ENCODE data around the gene TEKT5.

DNA sequence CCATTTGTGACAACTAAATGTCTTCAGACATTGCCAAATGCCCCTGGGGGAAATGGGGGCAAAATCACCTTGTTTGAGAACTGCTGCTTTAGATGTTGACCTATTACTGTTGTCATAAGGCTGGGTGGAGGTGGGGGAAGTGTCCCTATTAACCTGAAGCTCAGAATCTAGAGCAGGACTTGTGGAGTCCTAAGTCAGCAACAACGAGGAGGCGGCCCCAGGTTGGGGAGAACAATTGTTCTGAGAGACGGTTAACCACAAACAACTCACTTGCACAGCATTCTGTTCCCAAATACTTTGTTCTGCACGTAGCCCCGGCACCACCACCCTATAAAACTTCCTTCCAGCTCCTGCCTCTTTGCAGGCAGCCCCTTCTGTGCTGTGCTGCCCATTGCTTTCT lies 32.5 kb downstream of the TEKT5 start:
- no peak for TF ChIP-seq CTCF (IDR thresholded peaks at IDR 0.05; ENCODE audit: low read depth, low read length, missing input control)
- TF ChIP-seq EGR1 (IDR thresholded peaks at IDR 0.05; ENCODE audit: low read depth in 2 of 2), result no peak
- TF ChIP-seq TAF1 (conservative IDR thresholded peaks at IDR 0.05), result no peak
- TF ChIP-seq, protein P1, sequence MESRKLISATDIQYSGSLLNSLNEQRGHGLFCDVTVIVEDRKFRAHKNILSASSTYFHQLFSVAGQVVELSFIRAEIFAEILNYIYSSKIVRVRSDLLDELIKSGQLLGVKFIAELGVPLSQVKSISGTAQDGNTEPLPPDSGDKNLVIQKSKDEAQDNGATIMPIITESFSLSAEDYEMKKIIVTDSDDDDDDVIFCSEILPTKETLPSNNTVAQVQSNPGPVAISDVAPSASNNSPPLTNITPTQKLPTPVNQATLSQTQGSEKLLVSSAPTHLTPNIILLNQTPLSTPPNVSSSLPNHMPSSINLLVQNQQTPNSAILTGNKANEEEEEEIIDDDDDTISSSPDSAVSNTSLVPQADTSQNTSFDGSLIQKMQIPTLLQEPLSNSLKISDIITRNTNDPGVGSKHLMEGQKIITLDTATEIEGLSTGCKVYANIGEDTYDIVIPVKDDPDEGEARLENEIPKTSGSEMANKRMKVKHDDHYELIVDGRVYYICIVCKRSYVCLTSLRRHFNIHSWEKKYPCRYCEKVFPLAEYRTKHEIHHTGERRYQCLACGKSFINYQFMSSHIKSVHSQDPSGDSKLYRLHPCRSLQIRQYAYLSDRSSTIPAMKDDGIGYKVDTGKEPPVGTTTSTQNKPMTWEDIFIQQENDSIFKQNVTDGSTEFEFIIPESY (IDR thresholded peaks at IDR 0.05), result no peak

All from liver (tissue), 3 donors.